CD4-positive, alpha-beta T cell (primary cell): Measurements from ENCODE around the gene ANGPTL2. TPM values are rescaled to one million over a fixed set of nuclear protein-coding genes. Genes with fewer than 3 reads are reported as not detected.

Experiments used
- ATAC-seq: fragments of 200-7000 bp; cut with Tn5 transposase; one replicate; pipeline ENCODE4 v1.10.0; 2022; ENCODE audit warnings: mild to moderate bottlenecking; ENCODE audit not compliant: poor library complexity
- CTCF ChIA-PET: fragments of 350-600 bp; sonication (Branson Sonifier 250); formaldehyde crosslinking; loops from one replicate; lab custom pipeline; 2021; ENCODE audit warnings: antibody characterized with exemption, inconsistent platforms; lab: Charles Lee
- POLR2A ChIA-PET: fragments of 350-600 bp; sonication (Branson Sonifier 250); formaldehyde crosslinking; loops from one replicate; lab custom pipeline; 2021; ENCODE audit warnings: antibody characterized with exemption, inconsistent platforms; lab: Charles Lee
- DNase-seq, 14 experiments: peaks; one replicate each; pipeline ENCODE4 v3.0.0-alpha.2; 2013 to 2020; ENCODE audit warnings: mixed read lengths in 2 of 14
- H3K27ac ChIP-seq, 2 donors: one replicate each; pipeline versions ENCODE4 v1.5.1 to v1.7.0; 2013; ENCODE audit warnings: low read length in 2 of 2, low read depth in 1 of 2, mild to moderate bottlenecking in 1 of 2
- H3K27me3 ChIP-seq, 2 experiments: 1 replicate in 1 of 2; 2 replicates in 1 of 2; pipeline versions ENCODE4 v1.6.1 to v1.7.0; 2013; ENCODE audit warnings: low read length in 2 of 2, control low read depth in 1 of 2, mild to moderate bottlenecking in 1 of 2, moderate library complexity in 1 of 2; ENCODE audit not compliant: insufficient read depth in 2 of 2, control insufficient read depth in 1 of 2
- H3K36me3 ChIP-seq: one replicate; pipeline ENCODE4 v1.6.1; 2013; ENCODE audit warnings: low read length, control low read depth; ENCODE audit not compliant: insufficient read depth
- H3K4me1 ChIP-seq: one replicate; pipeline ENCODE4 v1.6.1; 2013; ENCODE audit warnings: low read length, control low read depth; ENCODE audit not compliant: insufficient read depth
- H3K4me3 ChIP-seq: one replicate; pipeline ENCODE4 v1.5.1; 2013; ENCODE audit warnings: mild to moderate bottlenecking, low read length, moderate library complexity
- H3K9me3 ChIP-seq, 2 experiments: 1 replicate in 1 of 2; 2 replicates in 1 of 2; pipeline versions ENCODE4 v1.6.1 to v1.7.0; 2013; ENCODE audit warnings: low read length in 2 of 2, mild to moderate bottlenecking in 2 of 2, control low read depth in 1 of 2, moderate library complexity in 1 of 2; ENCODE audit not compliant: control insufficient read depth in 1 of 2, insufficient read depth in 1 of 2
- H3K27ac Mint-ChIP-seq: one replicate; pipeline ENCODE4 v1.8.0; 2020; ENCODE audit warnings: mixed read lengths
- H3K27me3 Mint-ChIP-seq: one replicate; pipeline ENCODE4 v1.8.0; 2021; ENCODE audit warnings: mixed read lengths
- H3K36me3 Mint-ChIP-seq: one replicate; pipeline ENCODE4 v1.8.0; 2021; ENCODE audit warnings: low read depth, mixed read lengths
- H3K4me1 Mint-ChIP-seq: one replicate; pipeline ENCODE4 v1.8.0; 2021; ENCODE audit warnings: low read depth, mixed read lengths
- H3K4me3 Mint-ChIP-seq: one replicate; pipeline ENCODE4 v1.8.0; 2020; ENCODE audit warnings: mild to moderate bottlenecking, mixed read lengths
- H3K9me3 Mint-ChIP-seq: one replicate; pipeline ENCODE4 v1.8.0; 2020; ENCODE audit warnings: mixed read lengths
- intact Hi-C, 2 experiments: fragments of 100-400 bp; cut with DNase I in 1 of 2; cut with micrococcal nuclease in 1 of 2; formaldehyde crosslinking; loops; one replicate each; pipeline versions ENCODE4 v1.15.1 to v1.9.0; 2023 to 2025; cut with DNase I, micrococcal nuclease
- total RNA-seq, 174 experiments: library from RNA in 2 of 174; stranded (reverse) in 2 of 174; gene quantifications; one replicate each; pipeline ENCODE4 v1.2.3 and lab custom pipeline; 2021 to 2026
- TF ChIP-seq, protein P1 (sequence below): fragments of 200-600 bp; IDR thresholded peaks from one replicate; pipeline ENCODE4 v1.8.0; 2022; ENCODE audit warnings: antibody characterized with exemption, mild to moderate bottlenecking

The ANGPTL2 gene
- total RNA-seq, 2 experiments from 2014 or later = not detected

DNA sequence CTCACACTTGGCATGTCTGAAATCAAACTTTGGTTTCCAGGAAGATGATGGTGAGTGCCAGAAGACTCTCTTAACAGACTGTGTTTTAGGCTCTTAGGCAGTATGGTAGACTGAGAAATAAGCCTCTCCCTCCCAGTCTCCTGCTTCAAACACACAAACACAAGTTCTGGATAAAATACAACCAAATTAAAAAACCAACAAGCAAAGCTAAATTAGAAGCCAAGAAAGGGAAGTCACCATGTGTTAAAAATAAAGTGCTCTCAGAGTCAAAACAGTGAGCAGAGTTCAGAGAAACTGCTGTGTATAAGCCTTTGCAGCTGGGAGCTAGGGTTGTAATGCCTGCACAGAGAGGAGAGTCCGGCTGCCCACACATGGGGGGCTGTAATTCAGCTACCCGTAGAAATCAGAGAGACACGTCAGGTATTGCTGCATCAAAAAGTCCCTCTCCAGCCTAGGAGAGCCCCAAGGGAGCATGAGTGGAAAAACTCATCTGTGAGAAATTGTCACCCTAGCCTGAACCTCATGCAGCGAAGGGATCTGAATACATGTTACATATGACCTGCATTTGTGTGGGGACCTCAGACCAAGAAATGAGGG, 62.6 kb downstream of the ANGPTL2 start:
- DNase-seq (no peak), ATAC-seq (no peak)
- Mint-ChIP-seq H3K4me3 (no peak overlapping the region), H3K36me3 (no peaks in the 10 kb centered on the region), H3K27ac (no peak overlapping the region), H3K4me1 (no peaks in the 10 kb centered on the region), H3K9me3 (no peaks in the 10 kb centered on the region), H3K27me3 (no peaks in the 10 kb centered on the region)
- TF ChIP-seq, protein P1, sequence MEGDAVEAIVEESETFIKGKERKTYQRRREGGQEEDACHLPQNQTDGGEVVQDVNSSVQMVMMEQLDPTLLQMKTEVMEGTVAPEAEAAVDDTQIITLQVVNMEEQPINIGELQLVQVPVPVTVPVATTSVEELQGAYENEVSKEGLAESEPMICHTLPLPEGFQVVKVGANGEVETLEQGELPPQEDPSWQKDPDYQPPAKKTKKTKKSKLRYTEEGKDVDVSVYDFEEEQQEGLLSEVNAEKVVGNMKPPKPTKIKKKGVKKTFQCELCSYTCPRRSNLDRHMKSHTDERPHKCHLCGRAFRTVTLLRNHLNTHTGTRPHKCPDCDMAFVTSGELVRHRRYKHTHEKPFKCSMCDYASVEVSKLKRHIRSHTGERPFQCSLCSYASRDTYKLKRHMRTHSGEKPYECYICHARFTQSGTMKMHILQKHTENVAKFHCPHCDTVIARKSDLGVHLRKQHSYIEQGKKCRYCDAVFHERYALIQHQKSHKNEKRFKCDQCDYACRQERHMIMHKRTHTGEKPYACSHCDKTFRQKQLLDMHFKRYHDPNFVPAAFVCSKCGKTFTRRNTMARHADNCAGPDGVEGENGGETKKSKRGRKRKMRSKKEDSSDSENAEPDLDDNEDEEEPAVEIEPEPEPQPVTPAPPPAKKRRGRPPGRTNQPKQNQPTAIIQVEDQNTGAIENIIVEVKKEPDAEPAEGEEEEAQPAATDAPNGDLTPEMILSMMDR = no peak
- POLR2A ChIA-PET = no interaction called here
- Histone ChIP-seq H3K27ac (no peak overlapping the region), H3K9me3 (no peaks in the 10 kb centered on the region), H3K27me3 (no peaks in the 10 kb centered on the region), H3K36me3 (peaks cover 4% of the 10 kb centered on the region), H3K4me1 (no peaks in the 10 kb centered on the region), H3K4me3 (no peak overlapping the region)
- CTCF ChIA-PET = no interaction called here
- intact Hi-C loops = no loop called here

DNA sequence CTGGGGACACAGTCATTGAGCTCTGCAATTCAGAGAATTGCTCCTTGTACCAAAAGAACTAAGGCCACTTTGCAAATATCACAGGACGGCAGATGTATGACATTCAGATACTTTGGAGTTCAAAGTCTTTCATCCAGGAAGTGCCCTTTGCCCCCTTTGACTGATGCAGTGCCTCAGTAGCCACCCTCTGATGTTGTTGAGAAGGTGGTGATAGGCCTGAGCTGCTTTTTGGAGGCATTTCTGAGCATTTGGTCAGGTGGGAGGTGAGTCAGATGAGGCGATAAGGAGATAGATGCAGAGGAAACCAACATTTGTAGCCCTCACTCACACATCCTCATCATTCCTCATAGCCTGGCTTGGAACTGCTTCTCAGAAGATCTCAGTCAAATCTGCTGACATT, 63.4 kb downstream of the ANGPTL2 start:
- Histone ChIP-seq H3K4me1 (no peaks in the 10 kb centered on the region), H3K9me3 (no peaks in the 10 kb centered on the region), H3K4me3 (no peak overlapping the region), H3K27me3 (no peaks in the 10 kb centered on the region), H3K27ac (no peak overlapping the region), H3K36me3 (peaks cover 4% of the 10 kb centered on the region)
- Mint-ChIP-seq H3K27me3 (no peaks in the 10 kb centered on the region), H3K4me3 (no peak overlapping the region), H3K27ac (no peak overlapping the region), H3K36me3 (no peaks in the 10 kb centered on the region), H3K9me3 (no peaks in the 10 kb centered on the region), H3K4me1 (no peaks in the 10 kb centered on the region)
- ATAC-seq = no peak
- TF ChIP-seq, protein P1 = no peak
- ChIA-PET POLR2A (no interaction called here), CTCF (no interaction called here)
- DNase-seq = no peak
- intact Hi-C loops = no loop called here

DNA sequence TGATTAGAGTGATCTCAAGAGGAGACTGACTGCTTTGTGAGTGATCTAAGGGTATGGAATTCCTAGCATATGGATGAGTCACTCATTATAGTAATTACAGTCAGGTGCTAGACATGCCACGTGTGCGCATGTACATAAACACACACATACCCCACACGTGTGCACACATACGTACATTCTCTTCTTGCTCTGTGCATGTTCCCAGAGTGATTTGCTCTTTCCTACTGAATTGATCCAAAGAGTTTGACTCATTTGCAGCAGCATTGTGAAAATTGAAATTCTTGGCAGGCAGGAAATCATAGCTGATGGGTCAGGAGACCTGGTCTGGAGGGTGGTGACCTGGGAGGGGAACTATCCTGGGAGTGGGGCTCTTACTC, 63.8 kb downstream of the ANGPTL2 start:
- no peaks in the 10 kb centered on the region for H3K27me3 Mint-ChIP-seq
- ChIA-PET CTCF (no interaction called here), POLR2A (no interaction called here)
- H3K36me3 Mint-ChIP-seq = no peaks in the 10 kb centered on the region
- DNase-seq = no peak
- intact Hi-C loops = no loop called here
- Histone ChIP-seq H3K4me1 (no peaks in the 10 kb centered on the region), H3K4me3 (no peak overlapping the region), H3K27ac (no peak overlapping the region), H3K27me3 (no peaks in the 10 kb centered on the region), H3K36me3 (peaks cover 4% of the 10 kb centered on the region), H3K9me3 (no peaks in the 10 kb centered on the region)
- TF ChIP-seq, protein P1 = no peak
- ATAC-seq = no peak
- H3K27ac Mint-ChIP-seq = no peak overlapping the region
- H3K4me1 Mint-ChIP-seq = no peaks in the 10 kb centered on the region
- H3K9me3 Mint-ChIP-seq = no peaks in the 10 kb centered on the region
- H3K4me3 Mint-ChIP-seq = no peak overlapping the region
